Kidney epithelial cell (primary cell): Measurements from ENCODE around the gene XIAP. TPM values are rescaled to one million over a fixed set of nuclear protein-coding genes. Genes with fewer than 3 reads are reported as not detected.
"Not testable (repeated sequence)": the region's sequence is repeated elsewhere in the genome, so short reads cannot be mapped to it uniquely, and the experiment has no call there.

Source experiments
- DNase-seq: peaks from one replicate; pipeline ENCODE4 v3.0.0-alpha.2; 2010; ENCODE audit warnings: low read depth
- H3K27me3 ChIP-seq: 2 replicates; pipeline ENCODE4 v1.6.0; 2011; ENCODE audit warnings: low read length; ENCODE audit not compliant: control insufficient read depth, insufficient read depth
- H3K36me3 ChIP-seq: 2 replicates; pipeline ENCODE4 v1.5.1; 2011; ENCODE audit warnings: low read length; ENCODE audit not compliant: control insufficient read depth, insufficient read depth
- H3K4me3 ChIP-seq: 2 replicates; pipeline ENCODE4 v1.5.1; 2011; ENCODE audit warnings: low read depth, mild to moderate bottlenecking, control low read depth, low read length
- CTCF ChIP-seq: IDR thresholded peaks from 2 replicates; pipeline ENCODE4 v1.5.1; 2011; ENCODE audit warnings: mild to moderate bottlenecking, moderate library complexity, low read length, control low read depth, inconsistent platforms; ENCODE audit not compliant: insufficient read depth, poor library complexity, severe bottlenecking
- total RNA-seq: library from RNA; depleted of rRNA; stranded (reverse); fragments of >200 nt; gene quantifications from 2 replicates; pipeline ENCODE4 v1.2.3, GENCODE V29; 2015

Gene XIAP
- 31.3 and 40.8 TPM in 2 replicates for total RNA-seq

GRCh38 chrX:123859846-123860838, at the start of gene XIAP:
Gene XIAP, plus strand, starts transcription at chrX:123860053. Its CDS starts 25,610 bp downstream, at chrX:123885663.
- no peak for TF ChIP-seq CTCF
- Histone ChIP-seq H3K36me3 (no peaks in the 10 kb centered on the region), H3K4me3 (peak within 1 kb of the TSS; percentile 54), H3K27me3 (no peaks in the 10 kb centered on the region)
- peak; percentile 54 for DNase-seq

GRCh38 chrX:123814343-123814742, 45.5 kb upstream of the XIAP start:
- Histone ChIP-seq H3K4me3 (no peak overlapping the region), H3K36me3 (no peaks in the 10 kb centered on the region), H3K27me3 (no peaks in the 10 kb centered on the region)
- DNase-seq: no peak
- TF ChIP-seq CTCF: no peak

- not testable (repeated sequence) for H3K27me3 ChIP-seq, H3K4me3 ChIP-seq, H3K36me3 ChIP-seq, DNase-seq
Observed at GRCh38 chrX:123814934-123815394, 44.9 kb upstream of the XIAP start.

GRCh38 chrX:123817288-123817894, 42.5 kb upstream of the XIAP start:
- no peak for TF ChIP-seq CTCF
- no peak for DNase-seq
- H3K27me3 ChIP-seq: no peaks in the 10 kb centered on the region
- H3K36me3 ChIP-seq: no peaks in the 10 kb centered on the region
- H3K4me3 ChIP-seq: no peak overlapping the region

GRCh38 chrX:123818243-123818642, 41.6 kb upstream of the XIAP start:
- no peak for TF ChIP-seq CTCF
- Histone ChIP-seq H3K27me3 (no peaks in the 10 kb centered on the region), H3K4me3 (no peak overlapping the region), H3K36me3 (no peaks in the 10 kb centered on the region)
- no peak for DNase-seq

GRCh38 chrX:123822965-123823364, 36.9 kb upstream of the XIAP start:
- DNase-seq: no peak
- no peak overlapping the region for H3K4me3 ChIP-seq
- TF ChIP-seq CTCF: no peak
- H3K27me3 ChIP-seq: no peaks in the 10 kb centered on the region
- no peaks in the 10 kb centered on the region for H3K36me3 ChIP-seq
